Measurements from ENCODE around the gene SYNPO2L. TPM values are rescaled to one million over a fixed set of nuclear protein-coding genes. Genes with fewer than 3 reads are reported as not detected.
"Not testable (repeated sequence)": the region's sequence is repeated elsewhere in the genome, so short reads cannot be mapped to it uniquely, and the experiment has no call there.

Gene SYNPO2L
- polyA plus RNA-seq, 6 donors from 2014 or later, result not detected

DNA sequence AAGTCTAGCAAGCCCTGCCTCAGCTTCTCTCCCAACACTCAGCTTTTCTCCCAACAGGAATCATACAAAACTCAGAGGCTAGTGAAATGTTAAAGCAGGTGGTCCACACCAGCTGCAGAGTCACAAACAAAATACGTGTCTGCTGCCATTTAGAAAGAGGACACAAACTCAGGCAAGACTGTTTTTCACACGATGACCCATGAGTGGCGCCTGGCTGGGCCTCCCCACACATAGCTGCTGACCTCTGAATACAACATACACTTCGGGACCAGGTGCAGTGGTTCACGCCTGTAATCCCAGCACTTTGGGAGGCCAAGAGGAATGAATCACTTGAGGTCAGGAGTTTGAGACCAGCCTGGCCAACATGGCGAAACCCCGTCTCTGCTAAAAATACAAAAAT is 6.9 kb upstream of the SYNPO2L start:
- not testable (repeated sequence) for H3K4me3 Mint-ChIP-seq; H3K9me3 Mint-ChIP-seq; H3K27ac Mint-ChIP-seq; ATAC-seq (ENCODE audit: low read depth in 2 of 2); DNase-seq; H3K27me3 Mint-ChIP-seq; H3K4me1 Mint-ChIP-seq; H3K36me3 Mint-ChIP-seq

DNA sequence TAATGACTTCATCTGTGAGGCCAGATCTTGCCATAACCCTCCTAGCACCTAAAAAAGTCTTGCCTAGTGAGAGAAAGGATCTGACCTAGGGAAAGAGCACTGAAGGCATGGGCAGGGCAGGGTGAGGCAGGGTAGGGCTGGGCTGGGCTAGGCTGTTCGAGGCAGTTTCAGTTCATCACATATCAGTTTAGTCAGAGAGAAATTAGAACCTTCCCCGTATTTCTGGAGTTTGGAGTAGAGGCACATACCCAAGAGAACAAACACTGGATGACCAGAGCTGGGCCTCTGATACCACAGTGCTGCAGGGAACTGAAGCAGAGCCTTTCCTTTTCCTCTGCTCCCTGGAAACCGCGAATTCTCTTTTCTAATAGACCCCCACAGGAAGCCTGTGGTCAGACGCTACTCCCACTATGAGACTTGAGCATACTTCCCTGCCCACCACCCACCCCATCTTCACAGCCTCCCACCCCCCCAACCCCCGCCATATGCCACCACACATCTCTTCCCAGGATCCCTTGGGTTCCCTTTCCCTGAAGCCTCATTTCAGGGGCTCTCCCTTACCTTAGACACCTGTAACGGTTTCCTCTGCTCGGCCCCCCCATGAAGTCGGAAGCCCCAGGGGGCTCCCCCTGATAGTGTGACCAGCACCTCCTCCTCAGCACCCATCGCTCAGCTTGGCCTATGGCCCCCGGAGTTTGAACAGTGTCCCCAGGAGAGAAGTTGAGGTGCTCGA is 406 bp downstream of the SYNPO2L start:
- peaks cover 7 to 22% (median 7%) of the 10 kb centered on the region in 3 donors for H3K4me1 Mint-ChIP-seq
- H3K36me3 Mint-ChIP-seq, result no peaks in the 10 kb centered on the region
- H3K27me3 Mint-ChIP-seq, result no peaks in the 10 kb centered on the region
- H3K9me3 Mint-ChIP-seq, result no peaks in the 10 kb centered on the region
- ATAC-seq (ENCODE audit: low read depth in 2 of 2) (no peak), DNase-seq (no peak)
- no peak overlapping the region for H3K4me3 Mint-ChIP-seq
- no peak overlapping the region for H3K27ac Mint-ChIP-seq

GRCh38 chr10:73653701-73654100 is 2.1 kb downstream of the SYNPO2L start:
- H3K4me1 Mint-ChIP-seq, result peaks cover 8 to 23% (median 11%) of the 10 kb centered on the region in 3 donors
- no peak for DNase-seq
- peaks cover 0 to 10% (median 5%) of the 10 kb centered on the region in 3 donors for H3K27me3 Mint-ChIP-seq
- ATAC-seq (ENCODE audit: low read depth in 2 of 2), result no peak
- H3K27ac Mint-ChIP-seq, result no peak overlapping the region
- no peaks in the 10 kb centered on the region for H3K36me3 Mint-ChIP-seq
- no peaks in the 10 kb centered on the region for H3K9me3 Mint-ChIP-seq
- H3K4me3 Mint-ChIP-seq, result no peak overlapping the region

DNA sequence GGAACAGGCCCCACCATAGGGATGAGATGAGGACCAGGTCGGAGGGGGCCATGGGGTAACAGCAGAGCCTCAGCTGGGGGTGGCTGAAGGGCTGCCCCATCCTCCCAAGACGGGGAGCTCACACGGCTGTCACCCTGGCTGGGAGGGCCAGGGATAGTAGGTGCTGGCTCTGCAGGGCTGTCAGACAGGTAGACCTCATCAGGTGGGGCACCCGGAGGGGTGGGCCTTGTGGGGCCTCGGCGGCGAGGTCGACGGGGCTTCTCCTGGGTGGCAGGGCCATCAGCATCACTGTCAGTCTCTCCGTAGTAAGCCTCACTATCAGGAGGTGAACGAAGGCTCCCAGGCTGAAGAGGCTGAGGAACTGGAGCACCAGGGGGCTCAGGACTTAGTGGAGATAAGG is 2.6 kb downstream of the SYNPO2L start:
- DNase-seq (no peak), ATAC-seq (ENCODE audit: low read depth in 2 of 2) (no peak)
- Mint-ChIP-seq H3K9me3 (no peaks in the 10 kb centered on the region), H3K27ac (peak overlapping the region in 1 of 6 donors; percentile 60), H3K36me3 (no peaks in the 10 kb centered on the region), H3K4me3 (no peak overlapping the region), H3K27me3 (peaks cover 0 to 11% (median 5%) of the 10 kb centered on the region in 3 donors), H3K4me1 (peaks cover 8 to 26% (median 14%) of the 10 kb centered on the region in 3 donors)

GRCh38 chr10:73650537-73651331 is 5.1 kb downstream of the SYNPO2L start:
- no peak overlapping the region for H3K27ac Mint-ChIP-seq
- no peaks in the 10 kb centered on the region for H3K36me3 Mint-ChIP-seq
- H3K4me1 Mint-ChIP-seq, result peaks cover 15 to 34% (median 22%) of the 10 kb centered on the region in 3 donors
- peak overlapping the region in 2 of 8 donors; percentile 2 to 4 for H3K4me3 Mint-ChIP-seq
- H3K9me3 Mint-ChIP-seq, result no peaks in the 10 kb centered on the region
- ATAC-seq (ENCODE audit: low read depth in 2 of 2), result peak in 1 of 2 donors; percentile 36
- no peak for DNase-seq
- peaks cover 5 to 16% (median 8%) of the 10 kb centered on the region in 3 donors for H3K27me3 Mint-ChIP-seq

- H3K27me3 Mint-ChIP-seq, result peaks cover 5 to 16% (median 8%) of the 10 kb centered on the region in 3 donors
- DNase-seq, result no peak
- peak overlapping the region in 2 of 8 donors; percentile 2 to 59 for H3K4me3 Mint-ChIP-seq
- no peak for ATAC-seq (ENCODE audit: low read depth in 2 of 2)
- H3K36me3 Mint-ChIP-seq, result no peaks in the 10 kb centered on the region
- H3K4me1 Mint-ChIP-seq, result peaks cover 15 to 27% (median 22%) of the 10 kb centered on the region in 3 donors
- no peaks in the 10 kb centered on the region for H3K9me3 Mint-ChIP-seq
- no peak overlapping the region for H3K27ac Mint-ChIP-seq
Observed at GRCh38 chr10:73649876-73650536, 5.8 kb downstream of the SYNPO2L start.

DNA sequence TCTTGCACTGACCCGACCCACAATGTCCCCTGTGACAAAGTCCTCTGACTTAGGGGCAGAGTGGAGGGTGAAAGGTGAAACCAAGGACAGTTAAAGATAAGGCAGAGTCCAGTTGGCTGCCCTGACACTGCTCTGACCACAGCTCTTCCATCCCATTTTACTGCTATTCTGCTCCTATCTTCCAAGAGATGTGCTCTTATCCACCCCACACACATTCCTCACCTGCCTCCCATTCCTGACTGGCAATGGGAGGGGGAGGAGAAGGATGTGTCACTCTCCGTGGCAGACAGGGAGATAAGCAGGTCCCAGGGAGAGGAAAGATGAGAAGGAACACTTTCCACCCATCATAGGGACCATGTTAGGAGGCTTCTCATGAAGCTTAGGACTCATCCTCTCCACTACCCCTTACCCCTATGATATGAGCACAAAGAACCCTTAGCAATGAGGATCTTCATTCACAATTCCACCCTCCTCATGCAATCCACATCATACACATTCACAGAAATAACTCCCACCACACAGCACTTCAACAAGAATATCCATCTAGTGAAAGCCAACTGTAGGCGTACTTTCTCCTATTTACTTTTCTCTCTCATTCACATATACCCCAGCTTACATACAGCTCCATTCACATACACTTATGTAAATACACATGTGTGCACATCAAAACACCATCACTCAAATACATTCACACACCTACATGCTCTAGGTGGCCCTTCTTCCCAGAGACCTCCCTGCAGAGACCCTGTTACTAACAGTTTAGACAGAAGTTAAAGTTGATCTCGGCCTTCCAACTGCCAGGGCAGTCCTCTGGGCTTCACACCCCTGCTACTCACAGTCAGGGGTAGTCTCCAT is 6.6 kb downstream of the SYNPO2L start:
- no peak for DNase-seq
- peaks cover 15 to 27% (median 24%) of the 10 kb centered on the region in 3 donors for H3K4me1 Mint-ChIP-seq
- peak overlapping the region in 1 of 6 donors; percentile 5 for H3K27ac Mint-ChIP-seq
- no peaks in the 10 kb centered on the region for H3K9me3 Mint-ChIP-seq
- peaks cover 5 to 16% (median 8%) of the 10 kb centered on the region in 3 donors for H3K27me3 Mint-ChIP-seq
- ATAC-seq (ENCODE audit: low read depth in 2 of 2), result no peak
- peak overlapping the region in 7 of 8 donors; percentile 38 to 81 (median 61) for H3K4me3 Mint-ChIP-seq
- H3K36me3 Mint-ChIP-seq, result no peaks in the 10 kb centered on the region

DNA sequence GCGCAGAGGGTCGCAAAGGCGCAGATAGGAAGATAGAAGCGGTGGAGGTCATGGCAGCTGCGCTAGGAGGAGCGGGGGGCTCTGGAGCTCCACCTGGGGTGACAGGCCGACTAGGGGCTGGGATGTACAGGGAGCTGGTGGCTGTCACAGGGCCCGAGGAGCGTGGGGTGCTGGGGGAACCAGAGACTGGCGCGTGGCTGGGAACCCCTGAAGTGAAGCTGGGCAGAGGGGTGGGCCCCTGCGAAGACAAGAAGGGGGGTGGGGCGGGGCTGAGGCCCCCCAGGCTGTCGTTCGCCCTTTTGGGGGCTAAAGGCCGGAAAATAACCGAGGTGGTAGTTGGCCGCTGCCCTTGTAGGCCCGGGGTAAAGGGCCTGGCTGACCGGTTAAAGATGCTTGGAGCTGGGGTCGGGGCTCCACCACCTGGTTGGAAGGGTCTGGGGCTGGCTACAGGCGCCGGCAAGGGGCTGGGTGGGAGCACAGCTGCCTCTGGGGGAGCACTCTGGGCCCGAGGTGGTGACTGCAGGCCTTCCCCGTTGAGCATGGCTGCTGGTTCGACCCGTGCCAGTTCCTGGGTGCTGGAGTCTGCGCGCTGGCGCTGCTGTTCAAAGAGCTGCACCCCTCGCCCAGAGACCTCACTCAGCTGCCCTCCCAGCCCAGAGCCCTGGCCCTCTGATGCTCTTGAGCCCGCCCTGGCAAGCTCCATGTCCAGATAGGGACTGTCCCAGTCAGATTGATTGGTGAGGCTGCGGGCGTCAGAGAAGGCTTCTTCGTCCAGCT is 7.8 kb downstream of the SYNPO2L start:
- H3K27ac Mint-ChIP-seq, result peak overlapping the region in 2 of 6 donors; percentile 31 to 43
- DNase-seq (no peak), ATAC-seq (ENCODE audit: low read depth in 2 of 2) (peak; percentile 10 to 12)
- H3K27me3 Mint-ChIP-seq, result peaks cover 5 to 16% (median 8%) of the 10 kb centered on the region in 3 donors
- peak overlapping the region; percentile 65 to 91 (median 83) for H3K4me3 Mint-ChIP-seq
- peaks cover 15 to 35% (median 28%) of the 10 kb centered on the region in 3 donors for H3K4me1 Mint-ChIP-seq
- H3K36me3 Mint-ChIP-seq, result no peaks in the 10 kb centered on the region
- no peaks in the 10 kb centered on the region for H3K9me3 Mint-ChIP-seq

DNA sequence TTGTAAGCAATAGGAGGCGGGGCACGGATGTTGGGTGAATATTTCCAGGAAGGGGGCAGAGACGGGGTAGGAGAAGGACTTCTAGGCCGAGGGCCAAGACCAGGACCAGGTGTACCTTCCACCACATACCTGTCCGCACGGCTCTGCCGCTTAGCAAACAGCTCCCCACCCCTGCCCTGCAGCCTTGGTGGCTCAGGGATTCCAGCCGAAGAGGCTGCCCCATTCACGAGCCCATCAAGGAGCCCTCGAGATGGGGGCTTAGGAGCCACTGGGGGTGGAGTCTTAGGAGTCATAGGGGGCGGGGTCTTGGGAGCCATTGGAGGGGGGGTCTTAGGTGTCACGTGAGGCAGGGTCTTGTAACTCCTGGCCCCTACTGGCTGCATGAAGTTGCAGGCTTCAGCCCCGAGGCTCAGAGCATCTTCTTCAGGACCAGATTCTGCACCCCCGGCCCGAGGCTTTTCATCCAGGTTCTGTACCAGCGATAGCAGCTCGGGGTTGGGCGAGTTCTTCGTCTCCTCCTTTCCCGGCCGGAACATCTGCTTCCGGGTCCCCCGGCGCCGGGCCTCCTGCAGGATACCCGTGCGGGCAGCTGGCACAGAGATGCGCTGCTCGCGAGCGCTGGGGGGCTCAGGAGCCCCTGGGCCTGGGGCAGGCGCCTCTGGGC is 8.5 kb downstream of the SYNPO2L start:
- Mint-ChIP-seq H3K9me3 (no peaks in the 10 kb centered on the region), H3K27me3 (peaks cover 5 to 16% (median 8%) of the 10 kb centered on the region in 3 donors), H3K4me1 (peaks cover 11 to 35% (median 28%) of the 10 kb centered on the region in 3 donors), H3K27ac (peak overlapping the region in 3 of 6 donors; percentile 24 to 64 (median 31)), H3K36me3 (no peaks in the 10 kb centered on the region), H3K4me3 (peak overlapping the region; percentile 65 to 91 (median 83))
- peak; percentile 13 to 25 for ATAC-seq (ENCODE audit: low read depth in 2 of 2)
- DNase-seq, result peak; percentile 12

DNA sequence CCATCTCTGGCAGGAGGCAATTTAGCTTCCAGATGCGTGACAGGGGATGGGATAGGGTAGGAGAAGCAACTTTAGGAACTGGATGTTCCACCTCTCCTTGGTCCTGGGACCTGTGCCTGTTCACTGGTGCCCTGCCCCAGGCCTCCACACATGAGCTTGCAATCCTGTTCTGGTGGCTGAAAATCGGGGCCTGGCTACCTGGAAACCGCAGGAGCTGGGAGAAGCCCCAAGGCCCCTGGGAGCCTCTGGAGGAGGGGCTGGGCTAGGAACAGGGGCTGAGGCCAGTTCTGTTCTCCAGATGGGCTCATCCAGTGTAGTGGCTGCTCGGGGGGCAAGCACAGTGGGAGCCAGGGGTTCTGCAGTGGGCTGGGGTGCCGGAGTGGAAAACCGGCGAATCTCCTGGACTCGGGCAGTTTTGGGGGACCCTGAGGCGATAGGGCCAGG is 9.2 kb downstream of the SYNPO2L start:
- H3K27ac Mint-ChIP-seq, result peak overlapping the region in 2 of 6 donors; percentile 64 to 78
- H3K4me1 Mint-ChIP-seq, result peaks cover 11 to 37% (median 28%) of the 10 kb centered on the region in 3 donors
- no peak for ATAC-seq (ENCODE audit: low read depth in 2 of 2)
- no peaks in the 10 kb centered on the region for H3K9me3 Mint-ChIP-seq
- peaks cover 5 to 18% (median 8%) of the 10 kb centered on the region in 3 donors for H3K27me3 Mint-ChIP-seq
- no peak for DNase-seq
- H3K4me3 Mint-ChIP-seq, result peak overlapping the region in 5 of 8 donors; percentile 10 to 91 (median 80)
- no peaks in the 10 kb centered on the region for H3K36me3 Mint-ChIP-seq

DNA sequence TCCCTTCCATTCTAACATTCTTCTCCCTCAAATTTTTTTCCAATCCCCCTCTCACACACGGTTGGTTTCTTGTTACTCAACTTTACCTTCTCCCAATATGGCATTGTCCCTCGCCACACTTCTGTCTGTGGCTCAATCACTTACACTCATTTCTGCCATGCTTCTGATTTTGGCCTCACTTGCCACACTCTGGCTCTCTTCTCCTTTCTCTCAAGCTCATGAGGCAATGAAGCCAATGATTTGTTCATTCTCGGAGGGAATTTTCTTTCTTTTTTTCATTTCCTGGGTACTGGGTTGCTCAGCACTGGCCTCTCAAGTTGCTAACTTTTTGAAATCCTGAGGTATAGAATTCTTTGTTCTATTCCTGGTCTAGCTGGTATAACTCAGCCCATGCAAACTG is 10.6 kb downstream of the SYNPO2L start:
- Mint-ChIP-seq H3K4me1 (peaks cover 7 to 28% (median 23%) of the 10 kb centered on the region in 3 donors), H3K4me3 (peak overlapping the region in 1 of 8 donors; percentile 48), H3K36me3 (no peaks in the 10 kb centered on the region), H3K9me3 (no peaks in the 10 kb centered on the region), H3K27me3 (peaks cover 5 to 25% (median 8%) of the 10 kb centered on the region in 3 donors), H3K27ac (peak overlapping the region in 1 of 6 donors; percentile 61)
- no peak for DNase-seq
- ATAC-seq (ENCODE audit: low read depth in 2 of 2), result no peak
